Fibroblast of the aortic adventitia (primary cell): ENCODE measurements around the gene CD55. TPM values are rescaled to one million over a fixed set of nuclear protein-coding genes. Genes with fewer than 3 reads are reported as not detected.

ENCODE experiments used
- DNase-seq: peaks from one replicate; pipeline ENCODE4 v3.0.0-alpha.2; 2010; ENCODE audit warnings: low read depth
- H3K4me3 ChIP-seq: 2 replicates; pipeline ENCODE4 v1.5.1; 2011; ENCODE audit warnings: low read depth, mild to moderate bottlenecking, control low read depth, low read length, moderate library complexity
- CTCF ChIP-seq: IDR thresholded peaks from 2 replicates; pipeline ENCODE4 v1.5.1; 2011; ENCODE audit warnings: mild to moderate bottlenecking, low read length, control low read depth, inconsistent platforms; ENCODE audit not compliant: insufficient read depth
- total RNA-seq: library from RNA; depleted of rRNA; stranded (reverse); fragments of >200 nt; gene quantifications from 2 replicates; pipeline ENCODE4 v1.2.3, GENCODE V29; 2012; ENCODE audit warnings: low replicate concordance

CD55 gene
- total RNA-seq, 1 donor = 34.0 TPM

- DNase-seq = no peak
- no peak for TF ChIP-seq CTCF
- no peak overlapping the region for H3K4me3 ChIP-seq
These were observed 2.1 kb downstream of the CD55 start for GRCh38 chr1:207323425-207324225.

GRCh38 chr1:207328004-207328403, 6.5 kb downstream of the CD55 start:
- TF ChIP-seq CTCF = no peak
- no peak overlapping the region for H3K4me3 ChIP-seq

GRCh38 chr1:207328908-207329440, 7.5 kb downstream of the CD55 start:
- no peak for TF ChIP-seq CTCF
- H3K4me3 ChIP-seq = no peak overlapping the region
- no peak for DNase-seq

More at GRCh38 chr1:207328004-207328403, 6.5 kb downstream of the CD55 start:
- DNase-seq = peak; percentile 45

- DNase-seq = no peak
- TF ChIP-seq CTCF = no peak
These were observed 8.0 kb downstream of the CD55 start for GRCh38 chr1:207329469-207329868.

GRCh38 chr1:207330011-207330710, 8.7 kb downstream of the CD55 start:
- DNase-seq = no peak
- TF ChIP-seq CTCF = no peak
- no peak overlapping the region for H3K4me3 ChIP-seq

More at GRCh38 chr1:207329469-207329868, 8.0 kb downstream of the CD55 start:
- no peak overlapping the region for H3K4me3 ChIP-seq

- no peak overlapping the region for H3K4me3 ChIP-seq
- no peak for DNase-seq
- TF ChIP-seq CTCF = no peak
These were observed 10.2 kb downstream of the CD55 start for GRCh38 chr1:207331354-207332313.
